Skeletal muscle satellite cell (primary cell): Measurements from ENCODE around the gene PPM1K.

Experiments
- H3K27me3 ChIP-seq: 2 replicates; pipeline ENCODE4 v1.7.0; 2013; ENCODE audit warnings: low read length; ENCODE audit not compliant: control insufficient read depth, insufficient read depth
- H3K36me3 ChIP-seq: 2 replicates; pipeline ENCODE4 v1.7.0; 2013; ENCODE audit warnings: mild to moderate bottlenecking, control low read depth, low read length; ENCODE audit not compliant: insufficient read depth
- H3K4me1 ChIP-seq: 2 replicates; pipeline ENCODE4 v1.7.0; 2013; ENCODE audit warnings: low read length; ENCODE audit not compliant: control insufficient read depth, insufficient read depth
- H3K4me2 ChIP-seq: 2 replicates; pipeline ENCODE4 v1.7.0; 2013; ENCODE audit warnings: mild to moderate bottlenecking, low read length
- H3K4me3 ChIP-seq: 2 replicates; pipeline ENCODE4 v1.7.0; 2013; ENCODE audit warnings: low read length
- H3K9ac ChIP-seq: 2 replicates; pipeline ENCODE4 v1.7.0; 2013; ENCODE audit warnings: mild to moderate bottlenecking, low read depth, low read length, moderate library complexity
- H3K9me3 ChIP-seq: replicated peaks from 2 replicates; pipeline ENCODE4 v1.7.0; 2013; ENCODE audit warnings: mild to moderate bottlenecking, control low read depth, low read length

Gene PPM1K

GRCh38 chr4:88275516-88275915, 8.8 kb downstream of the PPM1K start:
- H3K9me3 ChIP-seq: no peaks in the 10 kb centered on the region
- peak overlapping the region; percentile 49 for H3K4me2 ChIP-seq
- H3K27me3 ChIP-seq: no peaks in the 10 kb centered on the region
- peak overlapping the region; percentile 2 for H3K9ac ChIP-seq
- peaks cover 18% of the 10 kb centered on the region for H3K4me1 ChIP-seq
- H3K36me3 ChIP-seq: no peaks in the 10 kb centered on the region
- H3K4me3 ChIP-seq: peak overlapping the region; percentile 7

GRCh38 chr4:88268913-88269312, 15.4 kb downstream of the PPM1K start:
- Histone ChIP-seq H3K9ac (no peak overlapping the region), H3K36me3 (no peaks in the 10 kb centered on the region), H3K9me3 (no peaks in the 10 kb centered on the region), H3K4me2 (no peak overlapping the region), H3K27me3 (no peaks in the 10 kb centered on the region), H3K4me3 (no peak overlapping the region), H3K4me1 (no peaks in the 10 kb centered on the region)

- Histone ChIP-seq H3K36me3 (no peaks in the 10 kb centered on the region), H3K9me3 (no peaks in the 10 kb centered on the region), H3K4me3 (no peak overlapping the region)
Measured at GRCh38 chr4:88264336-88264735, 20.0 kb downstream of the PPM1K start.

GRCh38 chr4:88257726-88258125, 26.6 kb downstream of the PPM1K start:
- H3K9me3 ChIP-seq: no peaks in the 10 kb centered on the region
- no peak overlapping the region for H3K4me2 ChIP-seq
- no peak overlapping the region for H3K4me3 ChIP-seq
- H3K27me3 ChIP-seq: peaks cover 10% of the 10 kb centered on the region
- no peaks in the 10 kb centered on the region for H3K36me3 ChIP-seq
- H3K4me1 ChIP-seq: no peaks in the 10 kb centered on the region
- no peak overlapping the region for H3K9ac ChIP-seq

More at GRCh38 chr4:88264336-88264735, 20.0 kb downstream of the PPM1K start:
- Histone ChIP-seq H3K4me2 (no peak overlapping the region), H3K4me1 (no peaks in the 10 kb centered on the region), H3K27me3 (no peaks in the 10 kb centered on the region), H3K9ac (no peak overlapping the region)

GRCh38 chr4:88255111-88255510, 29.2 kb downstream of the PPM1K start:
- H3K27me3 ChIP-seq: peaks cover 10% of the 10 kb centered on the region
- H3K4me2 ChIP-seq: no peak overlapping the region
- H3K36me3 ChIP-seq: no peaks in the 10 kb centered on the region
- H3K9ac ChIP-seq: no peak overlapping the region
- H3K4me3 ChIP-seq: no peak overlapping the region
- H3K4me1 ChIP-seq: no peaks in the 10 kb centered on the region
- no peaks in the 10 kb centered on the region for H3K9me3 ChIP-seq

GRCh38 chr4:88251924-88252323, 32.4 kb downstream of the PPM1K start:
- Histone ChIP-seq H3K27me3 (peaks cover 10% of the 10 kb centered on the region), H3K9ac (no peak overlapping the region), H3K36me3 (no peaks in the 10 kb centered on the region), H3K9me3 (no peaks in the 10 kb centered on the region), H3K4me3 (no peak overlapping the region), H3K4me1 (no peaks in the 10 kb centered on the region), H3K4me2 (no peak overlapping the region)

- no peak overlapping the region for H3K9ac ChIP-seq
- H3K4me2 ChIP-seq: no peak overlapping the region
- no peaks in the 10 kb centered on the region for H3K9me3 ChIP-seq
- H3K4me1 ChIP-seq: peaks cover 10% of the 10 kb centered on the region
- H3K36me3 ChIP-seq: no peaks in the 10 kb centered on the region
- no peaks in the 10 kb centered on the region for H3K27me3 ChIP-seq
- no peak overlapping the region for H3K4me3 ChIP-seq
Measured at GRCh38 chr4:88247148-88247547, 37.2 kb downstream of the PPM1K start.

GRCh38 chr4:88246600-88246999, 37.8 kb downstream of the PPM1K start:
- Histone ChIP-seq H3K9ac (no peak overlapping the region), H3K4me1 (peaks cover 10% of the 10 kb centered on the region), H3K4me3 (no peak overlapping the region), H3K27me3 (no peaks in the 10 kb centered on the region), H3K9me3 (no peaks in the 10 kb centered on the region), H3K36me3 (no peaks in the 10 kb centered on the region), H3K4me2 (no peak overlapping the region)

- H3K27me3 ChIP-seq: no peaks in the 10 kb centered on the region
- no peak overlapping the region for H3K9ac ChIP-seq
- H3K4me2 ChIP-seq: peak overlapping the region; percentile 86
- no peaks in the 10 kb centered on the region for H3K36me3 ChIP-seq
- H3K4me3 ChIP-seq: peak overlapping the region; percentile 65
- no peaks in the 10 kb centered on the region for H3K9me3 ChIP-seq
- peaks cover 10% of the 10 kb centered on the region for H3K4me1 ChIP-seq
Measured at GRCh38 chr4:88244816-88245579, 39.4 kb downstream of the PPM1K start.

- H3K4me3 ChIP-seq: no peak overlapping the region
- H3K27me3 ChIP-seq: no peaks in the 10 kb centered on the region
- H3K9me3 ChIP-seq: no peaks in the 10 kb centered on the region
Measured at GRCh38 chr4:88244056-88244455, 40.3 kb downstream of the PPM1K start.

GRCh38 chr4:88242144-88242543, 42.2 kb downstream of the PPM1K start:
- Histone ChIP-seq H3K27me3 (no peaks in the 10 kb centered on the region), H3K4me2 (no peak overlapping the region), H3K4me3 (no peak overlapping the region), H3K36me3 (no peaks in the 10 kb centered on the region), H3K9ac (no peak overlapping the region), H3K9me3 (no peaks in the 10 kb centered on the region), H3K4me1 (peaks cover 10% of the 10 kb centered on the region)

More at GRCh38 chr4:88244056-88244455, 40.3 kb downstream of the PPM1K start:
- Histone ChIP-seq H3K9ac (no peak overlapping the region), H3K4me1 (peaks cover 10% of the 10 kb centered on the region), H3K36me3 (no peaks in the 10 kb centered on the region), H3K4me2 (no peak overlapping the region)

- H3K4me3 ChIP-seq: no peak overlapping the region
- no peaks in the 10 kb centered on the region for H3K36me3 ChIP-seq
- no peaks in the 10 kb centered on the region for H3K9me3 ChIP-seq
- no peak overlapping the region for H3K9ac ChIP-seq
- H3K4me2 ChIP-seq: no peak overlapping the region
- H3K27me3 ChIP-seq: no peaks in the 10 kb centered on the region
- H3K4me1 ChIP-seq: peaks cover 6% of the 10 kb centered on the region
Measured at GRCh38 chr4:88240297-88240714, 44.1 kb downstream of the PPM1K start.
